Nephron (organoid): Measurements from ENCODE around the gene SNX30.

Experiments
- H3K27ac Mint-ChIP-seq, 3 experiments: 2 replicates each; pipeline ENCODE4 v1.8.0; 2020; ENCODE audit warnings: mixed read lengths in 3 of 3, mild to moderate bottlenecking in 2 of 3, moderate library complexity in 1 of 3
- H3K27me3 Mint-ChIP-seq: 2 replicates; pipeline ENCODE4 v1.8.0; 2021; ENCODE audit warnings: low read depth, mild to moderate bottlenecking, moderate library complexity, mixed read lengths
- H3K36me3 Mint-ChIP-seq: 2 replicates; pipeline ENCODE4 v1.8.0; 2020; ENCODE audit warnings: low read depth, mixed read lengths
- H3K4me1 Mint-ChIP-seq: 2 replicates; pipeline ENCODE4 v1.8.0; 2020; ENCODE audit warnings: mixed read lengths
- H3K4me3 Mint-ChIP-seq, 3 experiments: 2 replicates each; pipeline ENCODE4 v1.8.0; 2020; ENCODE audit warnings: mild to moderate bottlenecking in 3 of 3, mixed read lengths in 3 of 3, moderate library complexity in 2 of 3
- H3K9me3 Mint-ChIP-seq: 2 replicates; pipeline ENCODE4 v1.8.0; 2020; ENCODE audit warnings: mixed read lengths
- CTCF ChIP-seq, 3 experiments: fragments of 200-600 bp; sonication (generic); IDR thresholded peaks; one replicate each; pipeline ENCODE4 v1.5.0; 2021; ENCODE audit warnings: antibody characterized with exemption in 3 of 3; ENCODE audit not compliant: unreplicated experiment in 3 of 3

SNX30 gene

DNA sequence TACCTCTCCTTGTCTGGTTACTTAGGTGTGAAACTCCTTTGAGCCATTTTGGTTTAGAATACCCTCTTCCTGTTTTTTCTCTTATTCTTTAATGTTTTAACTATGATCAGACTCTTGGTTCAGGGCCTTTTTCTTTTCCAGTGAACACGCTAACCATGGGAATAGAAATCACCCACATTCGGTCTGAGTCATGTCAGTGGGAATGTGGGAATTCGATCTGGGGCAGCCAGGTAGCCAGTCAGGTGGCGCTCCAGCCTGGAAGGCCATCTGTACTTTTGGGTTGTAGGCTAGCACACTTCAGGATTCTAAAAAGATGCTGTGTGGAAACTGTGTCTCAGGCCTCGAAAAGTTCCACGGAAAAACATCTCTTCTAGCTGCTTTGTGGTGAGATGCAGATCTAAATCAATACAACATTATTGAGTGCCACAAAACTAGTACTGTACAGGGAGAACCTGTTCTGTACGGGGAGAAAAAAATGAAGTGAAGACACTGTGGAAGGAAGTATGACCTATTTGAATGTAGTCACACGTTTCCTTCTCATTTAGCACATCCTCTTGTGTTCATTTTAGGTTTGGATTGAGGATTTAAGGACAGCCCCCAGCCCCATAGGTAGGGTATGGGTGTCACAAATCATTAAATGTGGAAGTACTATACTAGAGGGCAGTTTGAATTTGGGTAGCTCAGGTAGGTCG lies 36.4 kb downstream of the SNX30 start:
- no peaks in the 10 kb centered on the region for H3K9me3 Mint-ChIP-seq
- no peaks in the 10 kb centered on the region for H3K36me3 Mint-ChIP-seq
- peaks cover 32% of the 10 kb centered on the region for H3K4me1 Mint-ChIP-seq
- no peaks in the 10 kb centered on the region for H3K27me3 Mint-ChIP-seq
- TF ChIP-seq CTCF (IDR thresholded peaks at IDR 0.05; ENCODE audit: unreplicated experiment in 3 of 3) = no peak
- no peak overlapping the region for H3K4me3 Mint-ChIP-seq
- no peak overlapping the region for H3K27ac Mint-ChIP-seq

DNA sequence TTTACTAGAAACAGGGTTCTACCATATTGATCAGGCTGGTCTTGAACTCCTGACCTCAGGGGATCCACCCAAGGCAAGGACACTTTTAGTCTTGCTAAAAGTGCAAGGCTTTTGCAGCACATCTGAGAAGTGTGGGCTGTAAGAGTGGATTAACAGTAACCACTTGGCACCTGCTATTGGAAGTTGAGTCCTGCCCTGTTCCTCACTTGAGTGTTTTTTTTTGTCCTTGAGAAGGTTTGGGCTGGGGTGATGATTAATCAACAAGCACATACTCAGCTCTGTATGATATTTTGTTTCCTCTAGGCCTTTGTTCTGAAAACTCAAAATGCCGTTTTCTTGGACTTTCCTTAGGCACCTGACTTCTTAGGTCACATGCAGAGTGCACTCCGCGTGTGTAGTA lies 37.4 kb downstream of the SNX30 start:
- H3K27ac Mint-ChIP-seq = no peak overlapping the region
- no peak overlapping the region for H3K4me3 Mint-ChIP-seq

DNA sequence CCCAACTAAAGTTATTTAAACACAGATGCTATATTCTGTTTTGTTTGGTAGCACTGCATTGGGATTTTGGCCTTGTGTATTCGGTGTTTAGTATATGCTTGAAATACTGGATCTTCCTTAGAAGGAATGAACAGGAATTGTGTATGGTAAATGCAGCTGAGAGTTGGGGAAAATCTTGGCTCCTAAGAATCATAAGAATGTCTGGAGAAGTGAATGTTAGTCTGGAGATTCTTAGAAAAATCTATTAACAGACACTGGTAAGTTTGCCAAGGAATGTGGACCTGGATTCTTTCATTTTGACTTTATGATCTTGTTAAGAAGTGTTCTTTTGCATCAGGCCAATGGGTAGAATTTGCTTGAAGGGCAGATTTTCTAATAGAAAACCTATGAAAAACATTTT lies 38.9 kb downstream of the SNX30 start:
- TF ChIP-seq CTCF (IDR thresholded peaks at IDR 0.05; ENCODE audit: unreplicated experiment in 3 of 3) = no peak
- no peak overlapping the region for H3K4me3 Mint-ChIP-seq
- H3K9me3 Mint-ChIP-seq = no peaks in the 10 kb centered on the region
- no peaks in the 10 kb centered on the region for H3K27me3 Mint-ChIP-seq
- H3K4me1 Mint-ChIP-seq = peaks cover 13% of the 10 kb centered on the region
- H3K36me3 Mint-ChIP-seq = no peaks in the 10 kb centered on the region
- H3K27ac Mint-ChIP-seq = peak overlapping the region in 2 of 3 experiments; percentile 34 to 51

More for the DNA sequence above, 37.4 kb downstream of the SNX30 start:
- Mint-ChIP-seq H3K4me1 (peaks cover 23% of the 10 kb centered on the region), H3K9me3 (no peaks in the 10 kb centered on the region), H3K27me3 (no peaks in the 10 kb centered on the region), H3K36me3 (no peaks in the 10 kb centered on the region)
- no peak for TF ChIP-seq CTCF (IDR thresholded peaks at IDR 0.05; ENCODE audit: unreplicated experiment in 3 of 3)

GRCh38 chr9:112789891-112790774 lies 39.6 kb downstream of the SNX30 start:
- Mint-ChIP-seq H3K27me3 (no peaks in the 10 kb centered on the region), H3K9me3 (no peaks in the 10 kb centered on the region), H3K36me3 (no peaks in the 10 kb centered on the region), H3K27ac (peak overlapping the region in 2 of 3 experiments; percentile 12 to 51), H3K4me3 (no peak overlapping the region), H3K4me1 (peaks cover 13% of the 10 kb centered on the region)
- no peak for TF ChIP-seq CTCF (IDR thresholded peaks at IDR 0.05; ENCODE audit: unreplicated experiment in 3 of 3)

DNA sequence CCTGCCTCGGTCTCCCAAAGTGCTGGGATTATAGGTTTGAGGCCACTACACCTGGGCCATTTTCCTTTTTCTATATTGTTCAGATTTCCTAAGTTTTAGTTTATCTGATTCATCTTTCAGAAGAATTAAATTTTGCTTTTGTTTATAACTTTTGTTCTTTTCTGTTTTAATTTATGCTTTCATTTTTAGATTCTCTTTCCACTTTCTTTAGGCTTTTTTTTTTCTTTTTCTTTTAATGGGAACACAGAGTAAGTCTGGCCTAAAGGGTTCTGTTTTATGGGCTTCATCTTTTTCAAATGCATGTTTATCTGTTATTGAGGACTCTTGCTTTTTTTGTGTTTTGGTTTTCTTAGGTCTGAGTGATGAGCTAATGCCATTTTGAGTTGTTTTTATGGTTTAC lies 42.1 kb downstream of the SNX30 start:
- Mint-ChIP-seq H3K36me3 (no peaks in the 10 kb centered on the region), H3K27ac (no peak overlapping the region), H3K27me3 (no peaks in the 10 kb centered on the region), H3K4me3 (no peak overlapping the region), H3K9me3 (no peaks in the 10 kb centered on the region), H3K4me1 (peaks cover 26% of the 10 kb centered on the region)
- TF ChIP-seq CTCF (IDR thresholded peaks at IDR 0.05; ENCODE audit: unreplicated experiment in 3 of 3) = no peak
